Chondrocyte (in vitro differentiated cells): Measurements from ENCODE around the gene THG1L. TPM values are rescaled to one million over a fixed set of nuclear protein-coding genes. Genes with fewer than 3 reads are reported as not detected.
"Not testable (repeated sequence)": the region's sequence is repeated elsewhere in the genome, so short reads cannot be mapped to it uniquely, and the experiment has no call there.

Source experiments
- DNase-seq: peaks from one replicate; pipeline ENCODE4 v3.0.0; 2021; ENCODE audit warnings: mixed read lengths, low spot score
- H3K27ac Mint-ChIP-seq: one replicate; pipeline ENCODE4 v1.8.0; 2021; ENCODE audit warnings: mild to moderate bottlenecking, moderate library complexity, mixed read lengths; ENCODE audit not compliant: unreplicated experiment
- H3K27me3 Mint-ChIP-seq: 2 replicates; pipeline ENCODE4 v1.8.0; 2021; ENCODE audit warnings: low read depth, mixed read lengths
- H3K36me3 Mint-ChIP-seq: 2 replicates; pipeline ENCODE4 v1.8.0; 2021; ENCODE audit warnings: low read depth, mixed read lengths
- H3K4me1 Mint-ChIP-seq: 2 replicates; pipeline ENCODE4 v1.8.0; 2021; ENCODE audit warnings: low read depth, mild to moderate bottlenecking, mixed read lengths
- H3K4me3 Mint-ChIP-seq: one replicate; pipeline ENCODE4 v1.8.0; 2021; ENCODE audit warnings: mild to moderate bottlenecking, moderate library complexity, mixed read lengths; ENCODE audit not compliant: unreplicated experiment
- H3K9me3 Mint-ChIP-seq: 2 replicates; pipeline ENCODE4 v1.8.0; 2021; ENCODE audit warnings: low read depth, mixed read lengths
- total RNA-seq: library from RNA; stranded (reverse); gene quantifications from 3 replicates; pipeline ENCODE4 v1.2.1, GENCODE V29; 2021
- TF ChIP-seq, protein P1 (sequence below): fragments of 200-600 bp; sonication (generic); IDR thresholded peaks from 2 replicates; pipeline ENCODE4 v1.5.0; 2021; ENCODE audit warnings: antibody characterized with exemption, mild to moderate bottlenecking, moderate library complexity

Gene THG1L
- total RNA-seq, 1 donor from 2014 or later, result 10.1 TPM

- H3K9me3 Mint-ChIP-seq, result peaks cover 8% of the 10 kb centered on the region
- TF ChIP-seq, protein P1, sequence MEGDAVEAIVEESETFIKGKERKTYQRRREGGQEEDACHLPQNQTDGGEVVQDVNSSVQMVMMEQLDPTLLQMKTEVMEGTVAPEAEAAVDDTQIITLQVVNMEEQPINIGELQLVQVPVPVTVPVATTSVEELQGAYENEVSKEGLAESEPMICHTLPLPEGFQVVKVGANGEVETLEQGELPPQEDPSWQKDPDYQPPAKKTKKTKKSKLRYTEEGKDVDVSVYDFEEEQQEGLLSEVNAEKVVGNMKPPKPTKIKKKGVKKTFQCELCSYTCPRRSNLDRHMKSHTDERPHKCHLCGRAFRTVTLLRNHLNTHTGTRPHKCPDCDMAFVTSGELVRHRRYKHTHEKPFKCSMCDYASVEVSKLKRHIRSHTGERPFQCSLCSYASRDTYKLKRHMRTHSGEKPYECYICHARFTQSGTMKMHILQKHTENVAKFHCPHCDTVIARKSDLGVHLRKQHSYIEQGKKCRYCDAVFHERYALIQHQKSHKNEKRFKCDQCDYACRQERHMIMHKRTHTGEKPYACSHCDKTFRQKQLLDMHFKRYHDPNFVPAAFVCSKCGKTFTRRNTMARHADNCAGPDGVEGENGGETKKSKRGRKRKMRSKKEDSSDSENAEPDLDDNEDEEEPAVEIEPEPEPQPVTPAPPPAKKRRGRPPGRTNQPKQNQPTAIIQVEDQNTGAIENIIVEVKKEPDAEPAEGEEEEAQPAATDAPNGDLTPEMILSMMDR, result no peak
- DNase-seq, result no peak
- H3K4me1 Mint-ChIP-seq, result peaks cover 15% of the 10 kb centered on the region
- no peak overlapping the region for H3K27ac Mint-ChIP-seq
- no peaks in the 10 kb centered on the region for H3K27me3 Mint-ChIP-seq
- no peak overlapping the region for H3K4me3 Mint-ChIP-seq
- H3K36me3 Mint-ChIP-seq, result no peaks in the 10 kb centered on the region
These were observed 12.0 kb upstream of the THG1L start for GRCh38 chr5:157719245-157719644.

GRCh38 chr5:157721159-157721558, 10.1 kb upstream of the THG1L start:
- Mint-ChIP-seq H3K4me3 (no peak overlapping the region), H3K9me3 (peaks cover 14% of the 10 kb centered on the region), H3K36me3 (no peaks in the 10 kb centered on the region), H3K27ac (no peak overlapping the region), H3K4me1 (peaks cover 10% of the 10 kb centered on the region), H3K27me3 (no peaks in the 10 kb centered on the region)
- TF ChIP-seq, protein P1, result no peak
- no peak for DNase-seq

- not testable (repeated sequence) for H3K36me3 Mint-ChIP-seq, H3K4me3 Mint-ChIP-seq, DNase-seq, H3K27ac Mint-ChIP-seq, H3K27me3 Mint-ChIP-seq, H3K4me1 Mint-ChIP-seq
- peaks cover 14% of the 10 kb centered on the region for H3K9me3 Mint-ChIP-seq
These were observed 8.3 kb upstream of the THG1L start for GRCh38 chr5:157722895-157723294.

DNA sequence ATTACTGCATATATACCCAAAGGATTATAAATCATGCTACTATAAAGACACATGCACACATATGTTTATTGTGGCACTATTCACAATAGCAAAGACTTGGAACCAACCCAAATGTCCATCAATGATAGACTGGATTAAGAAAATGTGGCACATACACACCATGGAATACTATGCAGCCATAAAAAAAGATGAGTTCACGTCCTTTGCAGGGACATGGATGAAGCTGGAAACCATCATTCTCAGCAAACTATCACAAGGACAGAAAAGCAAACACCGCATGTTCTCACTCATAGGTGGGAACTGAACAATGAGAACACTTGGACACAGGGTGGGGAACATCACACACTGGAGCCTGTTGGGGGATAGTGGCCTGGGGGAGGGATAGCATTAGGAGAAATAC, 4.6 kb upstream of the THG1L start:
- H3K4me1 Mint-ChIP-seq, H3K27ac Mint-ChIP-seq, H3K4me3 Mint-ChIP-seq, H3K27me3 Mint-ChIP-seq, H3K36me3 Mint-ChIP-seq, DNase-seq: not testable (repeated sequence)
- peaks cover 14% of the 10 kb centered on the region for H3K9me3 Mint-ChIP-seq

- H3K9me3 Mint-ChIP-seq, H3K27me3 Mint-ChIP-seq, H3K4me3 Mint-ChIP-seq, H3K36me3 Mint-ChIP-seq, H3K27ac Mint-ChIP-seq, DNase-seq: not testable (repeated sequence)
- H3K4me1 Mint-ChIP-seq, result peaks cover 17% of the 10 kb centered on the region
These were observed 3.4 kb upstream of the THG1L start for GRCh38 chr5:157727858-157728257.

DNA sequence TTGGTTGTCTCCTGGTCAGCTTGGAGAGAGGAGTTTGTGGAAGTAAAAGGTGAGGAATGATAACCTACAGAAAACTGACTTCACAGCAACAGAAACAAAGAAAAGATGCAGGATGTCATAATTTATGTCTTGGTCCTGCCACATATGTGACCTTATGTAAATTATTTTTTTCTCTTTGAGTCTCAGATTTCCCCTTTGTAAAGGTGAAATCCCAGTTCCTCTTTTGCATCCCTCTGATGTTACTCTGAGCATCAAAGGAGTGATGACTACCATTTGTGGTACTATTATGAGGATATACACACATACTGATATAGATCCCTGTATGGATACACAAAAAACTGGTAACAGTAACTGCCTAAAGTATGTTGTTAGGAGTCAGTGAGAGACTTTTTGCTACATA, 1.4 kb upstream of the THG1L start:
- Mint-ChIP-seq H3K4me1 (peaks cover 17% of the 10 kb centered on the region), H3K27me3 (no peaks in the 10 kb centered on the region), H3K27ac (no peak overlapping the region), H3K4me3 (no peak overlapping the region), H3K36me3 (peaks cover 4% of the 10 kb centered on the region), H3K9me3 (peaks cover 6% of the 10 kb centered on the region)
- TF ChIP-seq, protein P1, result no peak
- DNase-seq, result no peak

GRCh38 chr5:157730900-157731271, 334 bp upstream of the THG1L start:
- no peaks in the 10 kb centered on the region for H3K9me3 Mint-ChIP-seq
- no peak for DNase-seq
- H3K27ac Mint-ChIP-seq, result peak overlapping the region; percentile 98
- H3K4me1 Mint-ChIP-seq, result peaks cover 17% of the 10 kb centered on the region
- H3K36me3 Mint-ChIP-seq, result peaks cover 4% of the 10 kb centered on the region
- peak overlapping the region; percentile 96 for H3K4me3 Mint-ChIP-seq
- TF ChIP-seq, protein P1, result no peak
- H3K27me3 Mint-ChIP-seq, result no peaks in the 10 kb centered on the region
